ENCODE data around the gene SFN. TPM values are rescaled to one million over a fixed set of nuclear protein-coding genes. Genes with fewer than 3 reads are reported as not detected.
"Not testable (repeated sequence)": the region's sequence is repeated elsewhere in the genome, so short reads cannot be mapped to it uniquely, and the experiment has no call there.

SFN gene
- 0.76 TPM in 1 of 2 replicates, not detected in the other for total RNA-seq (2014; rRNA removed; shearing (Covaris generic))

DNA sequence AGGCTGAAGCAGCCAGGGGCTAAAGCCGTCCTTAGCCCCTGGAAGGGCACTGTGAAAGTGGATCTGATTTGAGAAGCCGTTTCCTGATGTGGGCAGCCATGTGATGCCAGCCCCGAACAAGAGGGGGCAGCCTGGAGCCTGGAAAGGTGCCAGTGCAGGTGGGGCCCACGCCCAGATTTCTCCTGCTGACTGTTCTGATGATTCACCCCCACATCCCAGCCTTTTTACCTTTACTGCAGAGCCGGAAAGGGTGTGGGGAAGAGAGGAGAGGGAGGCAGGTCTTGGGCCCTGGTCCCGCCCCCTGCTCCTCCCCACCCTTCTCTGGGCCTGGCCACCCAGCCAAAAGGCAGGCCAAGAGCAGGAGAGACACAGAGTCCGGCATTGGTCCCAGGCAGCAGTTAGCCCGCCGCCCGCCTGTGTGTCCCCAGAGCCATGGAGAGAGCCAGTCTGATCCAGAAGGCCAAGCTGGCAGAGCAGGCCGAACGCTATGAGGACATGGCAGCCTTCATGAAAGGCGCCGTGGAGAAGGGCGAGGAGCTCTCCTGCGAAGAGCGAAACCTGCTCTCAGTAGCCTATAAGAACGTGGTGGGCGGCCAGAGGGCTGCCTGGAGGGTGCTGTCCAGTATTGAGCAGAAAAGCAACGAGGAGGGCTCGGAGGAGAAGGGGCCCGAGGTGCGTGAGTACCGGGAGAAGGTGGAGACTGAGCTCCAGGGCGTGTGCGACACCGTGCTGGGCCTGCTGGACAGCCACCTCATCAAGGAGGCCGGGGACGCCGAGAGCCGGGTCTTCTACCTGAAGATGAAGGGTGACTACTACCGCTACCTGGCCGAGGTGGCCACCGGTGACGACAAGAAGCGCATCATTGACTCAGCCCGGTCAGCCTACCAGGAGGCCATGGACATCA is at the start of gene SFN:
Gene SFN (plus strand): TSS at position 369 of the 904 bp plus-strand sequence. CDS start 64 bp downstream, at position 433.
- DNase-seq (ENCODE audit: low read depth): peak; percentile 67

- no peak for DNase-seq (ENCODE audit: low read depth)
Observed at GRCh38 chr1:26814377-26814776, 48.6 kb upstream of the SFN start.

DNA sequence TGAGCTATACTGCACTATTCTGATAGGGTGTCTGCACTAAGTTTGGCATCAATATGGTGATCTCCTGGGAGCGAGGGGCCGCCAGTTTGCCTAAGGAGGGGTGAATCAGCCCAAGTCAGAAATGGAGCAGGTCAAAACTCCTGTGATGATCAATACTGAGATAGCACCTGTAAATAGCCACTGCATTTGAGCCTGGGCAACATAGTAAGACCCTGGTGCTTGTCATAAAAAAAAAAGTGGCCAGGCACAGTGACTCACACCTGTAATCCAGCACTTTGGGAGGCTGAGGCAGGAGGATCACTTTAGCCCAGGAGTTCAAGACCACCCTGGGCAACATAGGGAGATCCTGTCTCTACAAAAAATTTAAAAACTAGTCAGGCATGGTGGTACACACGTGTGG is 48.1 kb upstream of the SFN start:
- DNase-seq (ENCODE audit: low read depth): no peak

DNA sequence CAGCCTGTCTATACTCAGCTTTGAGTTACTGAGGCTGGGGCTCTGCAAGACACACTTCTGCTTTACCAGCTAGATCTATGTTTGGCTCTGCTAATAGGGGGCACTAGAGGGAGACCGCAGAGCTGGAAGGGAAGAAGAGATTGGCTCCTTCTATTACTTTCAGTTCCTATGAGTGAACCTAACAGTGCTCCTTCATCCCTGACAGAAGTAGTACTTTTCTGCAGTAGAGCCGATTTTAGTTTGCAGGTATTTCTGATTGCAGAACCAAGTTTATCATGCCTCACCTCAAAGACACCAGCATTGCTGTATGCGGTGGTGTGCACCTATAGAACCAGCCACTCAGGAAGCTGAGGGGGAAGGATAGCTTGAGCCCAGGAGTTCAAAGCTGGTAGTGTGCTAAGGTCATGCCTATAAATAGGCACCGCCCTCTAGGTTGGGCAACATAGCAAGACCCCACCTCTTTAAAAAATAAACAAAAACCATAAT is 42.1 kb upstream of the SFN start:
- DNase-seq (ENCODE audit: low read depth): no peak

DNA sequence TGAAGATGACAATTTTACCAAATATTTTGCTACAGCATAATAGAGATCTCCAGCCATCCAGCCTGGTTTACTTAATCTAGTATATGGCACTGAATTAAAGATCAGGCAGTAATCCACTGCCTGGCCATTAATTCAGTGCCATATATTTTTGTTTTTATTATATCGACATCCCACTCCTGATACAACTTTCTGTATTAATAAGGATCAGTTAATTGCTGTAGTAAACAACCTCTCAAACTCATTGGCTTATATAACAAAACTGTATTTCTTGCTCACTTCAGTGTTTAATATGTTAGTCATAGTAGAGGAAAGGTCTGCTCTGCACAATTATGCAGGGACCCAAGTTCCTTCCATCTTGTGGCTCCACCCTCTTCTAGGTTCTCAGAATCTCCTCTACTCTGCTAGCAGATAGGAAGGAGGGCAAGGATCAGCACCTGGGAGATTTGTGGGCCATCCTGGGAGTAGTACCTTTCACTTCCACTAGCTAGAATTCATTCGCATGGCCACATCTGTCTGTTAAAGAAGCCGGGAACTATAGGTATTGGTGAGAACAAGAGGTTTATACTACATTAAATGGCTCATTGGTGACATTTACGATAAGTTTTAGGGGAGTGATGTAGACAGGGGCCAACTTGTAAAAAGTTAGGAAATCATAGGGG is 40.1 kb upstream of the SFN start:
- DNase-seq (ENCODE audit: low read depth): no peak

DNA sequence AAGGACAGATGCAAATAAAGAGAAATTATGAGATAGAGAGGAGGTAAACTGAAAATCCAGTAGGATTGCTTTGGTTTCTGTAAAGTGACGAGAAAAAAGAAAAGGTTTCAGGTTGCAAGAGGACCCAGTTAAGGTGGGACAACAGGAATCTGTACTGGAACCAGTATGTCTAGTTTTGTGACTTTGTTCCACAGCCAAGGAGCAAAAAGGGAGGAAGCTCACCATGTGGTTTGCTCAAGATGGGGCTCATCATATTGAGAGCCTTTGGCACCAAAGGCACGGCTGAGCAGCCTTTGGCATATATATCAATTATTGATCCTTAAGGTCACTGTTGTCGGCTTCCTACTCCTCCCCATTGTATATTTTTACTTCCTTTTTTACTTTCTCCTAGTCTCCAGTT is 38.2 kb upstream of the SFN start:
- DNase-seq (ENCODE audit: low read depth): no peak

DNA sequence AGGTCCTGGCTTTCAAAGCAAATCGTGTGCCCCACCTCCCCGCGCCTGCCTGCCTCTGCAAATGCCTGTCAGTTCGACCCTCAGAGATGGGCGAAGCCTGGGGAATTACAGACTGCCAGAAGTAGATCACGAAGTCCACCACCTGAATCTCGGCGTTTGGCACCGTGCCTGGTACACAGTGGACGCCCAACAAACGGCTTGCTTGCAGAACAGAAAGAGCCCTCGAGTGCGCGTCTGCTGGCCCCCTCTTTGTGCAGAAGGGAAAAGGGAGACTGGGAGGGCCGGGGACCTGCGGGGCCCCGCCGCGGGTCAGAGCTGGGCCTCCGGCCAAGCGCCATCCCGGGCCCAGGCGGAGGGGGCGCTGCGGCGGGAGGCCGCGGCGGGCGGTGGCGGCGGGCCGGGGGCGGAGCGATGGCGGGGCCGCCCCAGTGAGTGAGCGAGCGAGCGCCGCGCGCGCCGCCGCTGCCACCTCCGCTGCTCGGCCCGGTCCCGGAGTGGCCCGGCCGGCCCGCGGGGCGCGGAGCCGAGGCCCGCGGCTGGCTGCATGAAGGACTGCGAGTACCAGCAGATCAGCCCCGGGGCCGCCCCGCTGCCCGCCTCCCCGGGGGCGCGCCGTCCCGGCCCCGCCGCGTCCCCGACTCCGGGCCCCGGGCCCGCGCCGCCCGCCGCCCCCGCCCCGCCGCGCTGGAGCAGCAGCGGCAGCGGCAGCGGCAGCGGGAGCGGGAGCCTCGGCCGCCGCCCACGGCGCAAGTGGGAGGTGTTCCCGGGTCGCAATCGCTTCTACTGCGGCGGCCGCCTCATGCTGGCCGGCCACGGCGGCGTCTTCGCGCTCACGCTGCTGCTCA is 36.5 kb upstream of the SFN start, which contains the start of gene ZDHHC18:
Gene ZDHHC18 (plus strand): TSS at position 428 of the 845 bp plus-strand sequence. CDS start 117 bp downstream, at position 545.
- DNase-seq (ENCODE audit: low read depth): peak; percentile 49

GRCh38 chr1:26827106-26827604 is 35.8 kb upstream of the SFN start:
- DNase-seq (ENCODE audit: low read depth): no peak

- no peak for DNase-seq (ENCODE audit: low read depth)
Observed at GRCh38 chr1:26827663-26828062, 35.3 kb upstream of the SFN start.

DNA sequence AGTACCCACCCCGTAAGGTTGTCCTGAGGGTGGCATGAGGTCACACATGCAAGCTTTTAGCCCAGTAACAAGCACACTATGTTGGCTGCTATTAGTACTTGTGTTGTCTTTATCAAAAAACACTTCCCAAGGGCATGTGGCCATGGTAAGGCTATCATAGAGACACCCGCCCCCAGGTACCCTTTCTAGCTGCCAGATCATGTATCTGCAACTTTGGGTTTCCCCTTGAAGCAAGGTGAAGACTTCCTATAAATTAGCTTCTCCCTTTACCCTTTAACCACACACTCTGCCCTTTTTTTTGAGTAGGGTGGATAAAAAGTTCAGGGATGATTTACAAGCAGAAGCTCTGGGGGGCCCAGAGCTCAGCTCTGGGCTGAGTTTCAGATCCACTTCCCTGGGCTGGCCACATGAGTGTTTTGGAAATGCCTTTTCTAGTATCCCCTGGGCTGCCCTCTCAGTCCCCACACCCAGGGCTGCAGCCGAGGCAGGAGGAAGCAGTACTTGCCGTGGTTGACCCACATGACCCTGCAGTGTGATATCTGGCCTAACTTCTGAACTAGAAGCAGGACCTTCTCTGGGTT is 34.4 kb upstream of the SFN start:
- DNase-seq (ENCODE audit: low read depth): no peak

- no peak for DNase-seq (ENCODE audit: low read depth)
Observed at GRCh38 chr1:26829184-26829911, 33.6 kb upstream of the SFN start.

DNA sequence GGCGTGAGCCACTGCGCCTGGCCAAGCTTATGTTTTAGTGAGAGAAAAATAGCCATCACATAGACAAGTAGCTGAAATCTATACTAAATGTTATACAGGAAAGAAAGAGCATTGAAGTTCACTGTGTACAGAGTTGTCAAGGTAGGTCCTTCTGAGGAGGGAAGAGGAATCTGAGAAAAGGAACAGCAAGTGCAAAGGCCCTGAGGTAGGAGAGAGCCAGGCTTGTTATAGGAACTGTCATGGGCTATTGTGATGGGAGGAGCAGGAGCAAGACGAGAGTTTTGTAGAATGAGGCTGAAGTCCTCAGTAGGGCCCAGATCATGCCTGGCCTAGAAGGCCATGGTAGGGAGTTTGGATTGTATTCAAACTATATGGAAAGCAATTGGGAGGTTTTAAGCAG is 31.9 kb upstream of the SFN start:
- DNase-seq (ENCODE audit: low read depth): no peak

GRCh38 chr1:26831546-26832248 is 31.3 kb upstream of the SFN start:
- DNase-seq (ENCODE audit: low read depth): no peak

GRCh38 chr1:26832249-26832960 is 30.5 kb upstream of the SFN start:
- no peak for DNase-seq (ENCODE audit: low read depth)

DNA sequence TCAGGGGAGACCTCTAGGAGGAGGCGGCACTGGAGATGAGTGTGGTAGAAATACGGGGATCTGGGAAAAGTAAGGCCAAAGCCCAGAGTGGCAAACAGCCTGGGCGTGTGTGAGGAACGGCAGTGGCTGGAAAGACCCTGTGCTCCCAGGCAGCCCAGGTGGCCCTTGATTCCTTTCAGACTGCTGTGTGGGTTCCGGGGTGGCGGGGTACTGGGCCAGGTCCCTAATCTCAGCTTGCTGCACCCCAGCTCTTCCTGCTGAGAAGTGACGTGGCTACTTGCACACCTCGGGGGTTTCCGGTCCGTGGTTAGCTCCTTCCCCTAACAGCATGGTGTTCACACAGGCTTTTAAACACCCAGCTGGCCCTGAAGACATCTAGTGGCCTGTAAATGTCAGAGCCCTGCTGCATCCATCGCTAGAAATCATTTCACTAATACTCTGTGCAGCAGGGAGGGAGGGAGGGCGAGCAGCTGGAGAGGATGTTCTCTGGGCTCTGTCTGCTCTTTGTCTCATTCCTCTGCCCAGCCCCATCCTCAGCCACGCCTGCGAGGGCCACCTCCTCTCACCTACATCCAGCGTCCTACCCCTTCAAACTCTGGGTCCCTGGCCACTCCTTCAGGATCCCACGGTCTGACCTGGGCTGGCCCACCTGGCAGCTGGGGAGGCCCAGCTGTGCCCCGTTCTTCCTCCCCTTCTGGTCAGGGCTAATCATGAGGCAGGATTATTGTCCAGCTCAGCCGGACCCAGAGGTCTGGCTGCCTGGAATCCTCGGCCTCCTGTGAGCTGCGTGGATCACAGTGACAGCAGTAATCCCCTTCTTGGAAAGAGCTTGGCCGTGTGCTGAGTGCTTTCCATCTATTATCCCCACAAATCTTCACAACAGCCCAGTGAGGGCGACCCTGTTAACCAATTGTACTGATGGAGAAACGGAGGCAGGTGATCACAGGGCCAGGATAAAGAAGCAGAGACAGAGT is 29.2 kb upstream of the SFN start:
- DNase-seq (ENCODE audit: low read depth): no peak

GRCh38 chr1:26837665-26838064 is 25.3 kb upstream of the SFN start:
- DNase-seq (ENCODE audit: low read depth): not testable (repeated sequence)

- DNase-seq (ENCODE audit: low read depth): no peak
Observed at GRCh38 chr1:26838474-26839338, 24.2 kb upstream of the SFN start.

Data from M059J (cell line).